ENCODE results near the gene MSI2.

MSI2 gene

DNA sequence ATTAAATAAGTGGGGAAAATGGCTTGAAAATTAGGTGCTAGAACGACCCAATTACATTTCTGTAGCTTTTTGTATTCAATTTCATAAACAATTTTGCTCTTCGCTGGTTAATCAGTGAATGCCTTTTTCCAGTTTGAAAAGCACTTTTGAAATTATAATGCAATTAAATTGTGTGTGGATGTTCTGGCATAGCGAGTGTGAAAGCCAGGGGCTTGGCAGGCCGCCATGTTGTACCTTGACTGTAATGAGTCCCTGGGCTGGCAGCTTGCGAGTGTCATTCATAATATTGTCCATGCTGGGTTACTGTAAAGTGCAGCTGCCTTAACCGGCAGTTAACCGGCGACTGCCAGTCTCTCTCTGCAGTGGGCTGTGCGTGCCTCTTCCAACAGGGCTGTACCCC lies 310.9 kb downstream of the MSI2 start:
- no peak for DNase-seq
- peaks cover 3% of the 10 kb centered on the region for H3K9me3 ChIP-seq (ENCODE audit: insufficient read depth, low read depth, low read length)
- H4K91ac ChIP-seq (ENCODE audit: low read depth, low read length): no peak overlapping the region
- no peak overlapping the region for H2BK12ac ChIP-seq (ENCODE audit: low read length)
- no peak overlapping the region for H3K4me2 ChIP-seq (ENCODE audit: low read length)
- H3K4me1 ChIP-seq (ENCODE audit: control insufficient read depth in 1 of 2, insufficient read depth in 2 of 2, low read length in 2 of 2): peaks cover 0 to 2% of the 10 kb centered on the region in 2 experiments
- no peak overlapping the region for H2AFZ ChIP-seq (ENCODE audit: insufficient read depth, low read length, poor library complexity)
- no peak overlapping the region for H2BK120ac ChIP-seq (ENCODE audit: insufficient read depth, low read length, poor library complexity)
- H3K14ac ChIP-seq (ENCODE audit: low read length): no peak overlapping the region
- H3K36me3 ChIP-seq (ENCODE audit: control insufficient read depth in 1 of 2, insufficient read depth in 2 of 2, low read length in 2 of 2): peaks cover 0 to 10% of the 10 kb centered on the region in 2 experiments
- peak overlapping the region; percentile 67 for H3K18ac ChIP-seq (ENCODE audit: low read length)
- no peaks in the 10 kb centered on the region for H3K79me1 ChIP-seq (ENCODE audit: low read length)
- no peaks in the 10 kb centered on the region for H3K79me2 ChIP-seq (ENCODE audit: control insufficient read depth, insufficient read depth, low read length, poor library complexity)
- no peak overlapping the region for H4K8ac ChIP-seq (ENCODE audit: low read depth, low read length)
- H3K23ac ChIP-seq (ENCODE audit: low read length): no peak overlapping the region
- H3K9ac ChIP-seq (ENCODE audit: low read length): no peak overlapping the region
- no peak overlapping the region for H3K27ac ChIP-seq (ENCODE audit: low read depth, low read length)
- H2AK5ac ChIP-seq (ENCODE audit: low read length): no peak overlapping the region
- no CpG with 5 or more reads among the region's 9 CpGs for WGBS (ENCODE audit: extremely low coverage, insufficient coverage, insufficient read length)
- no peak overlapping the region for H4K12ac ChIP-seq (ENCODE audit: low read depth, low read length)
- H3K4ac ChIP-seq (ENCODE audit: low read depth, low read length): no peak overlapping the region
- H3K4me3 ChIP-seq (ENCODE audit: low read depth, low read length): no peak overlapping the region
- H2BK5ac ChIP-seq (ENCODE audit: low read depth, low read length, poor library complexity): no peak overlapping the region
- no peaks in the 10 kb centered on the region for H3K27me3 ChIP-seq (ENCODE audit: insufficient read depth, low read length)

DNA sequence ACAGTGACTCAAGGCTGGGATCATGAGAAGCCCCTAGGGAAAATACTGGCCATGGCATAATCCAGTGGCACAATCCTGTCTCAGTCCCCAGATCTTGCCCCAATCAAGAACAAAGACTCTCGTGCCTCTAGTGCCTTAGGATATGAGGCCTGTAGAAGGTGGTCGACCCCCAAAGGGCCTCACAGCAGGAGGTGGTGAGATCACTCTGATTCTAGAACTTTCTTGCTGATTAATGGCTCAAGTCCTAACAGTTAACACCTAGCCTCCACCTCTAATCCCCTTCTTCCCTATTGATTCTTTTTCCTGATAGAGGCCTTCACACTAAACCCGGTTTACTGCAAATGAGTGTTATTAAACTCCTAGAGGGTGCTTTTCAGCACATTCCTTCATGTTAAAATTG lies 312.0 kb downstream of the MSI2 start:
- Histone ChIP-seq H2BK120ac (ENCODE audit: insufficient read depth, low read length, poor library complexity) (no peak overlapping the region), H3K27me3 (ENCODE audit: insufficient read depth, low read length) (no peaks in the 10 kb centered on the region), H2BK12ac (ENCODE audit: low read length) (no peak overlapping the region), H2BK5ac (ENCODE audit: low read depth, low read length, poor library complexity) (no peak overlapping the region), H4K8ac (ENCODE audit: low read depth, low read length) (no peak overlapping the region), H3K4ac (ENCODE audit: low read depth, low read length) (no peak overlapping the region), H3K79me2 (ENCODE audit: control insufficient read depth, insufficient read depth, low read length, poor library complexity) (no peaks in the 10 kb centered on the region), H3K4me3 (ENCODE audit: low read depth, low read length) (no peak overlapping the region), H2AFZ (ENCODE audit: insufficient read depth, low read length, poor library complexity) (no peak overlapping the region), H3K79me1 (ENCODE audit: low read length) (no peaks in the 10 kb centered on the region), H3K9me3 (ENCODE audit: insufficient read depth, low read depth, low read length) (peaks cover 3% of the 10 kb centered on the region), H3K4me2 (ENCODE audit: low read length) (no peak overlapping the region), H3K4me1 (ENCODE audit: control insufficient read depth in 1 of 2, insufficient read depth in 2 of 2, low read length in 2 of 2) (peaks cover 0 to 2% of the 10 kb centered on the region in 2 experiments), H3K9ac (ENCODE audit: low read length) (no peak overlapping the region), H4K12ac (ENCODE audit: low read depth, low read length) (no peak overlapping the region), H3K27ac (ENCODE audit: low read depth, low read length) (no peak overlapping the region), H3K18ac (ENCODE audit: low read length) (no peak overlapping the region), H3K36me3 (ENCODE audit: control insufficient read depth in 1 of 2, insufficient read depth in 2 of 2, low read length in 2 of 2) (peaks cover 0 to 10% of the 10 kb centered on the region in 2 experiments), H4K91ac (ENCODE audit: low read depth, low read length) (no peak overlapping the region), H3K23ac (ENCODE audit: low read length) (no peak overlapping the region), H3K14ac (ENCODE audit: low read length) (no peak overlapping the region), H2AK5ac (ENCODE audit: low read length) (no peak overlapping the region)
- DNase-seq: no peak
- no CpG with 5 or more reads among the region's 3 CpGs for WGBS (ENCODE audit: extremely low coverage, insufficient coverage, insufficient read length)

DNA sequence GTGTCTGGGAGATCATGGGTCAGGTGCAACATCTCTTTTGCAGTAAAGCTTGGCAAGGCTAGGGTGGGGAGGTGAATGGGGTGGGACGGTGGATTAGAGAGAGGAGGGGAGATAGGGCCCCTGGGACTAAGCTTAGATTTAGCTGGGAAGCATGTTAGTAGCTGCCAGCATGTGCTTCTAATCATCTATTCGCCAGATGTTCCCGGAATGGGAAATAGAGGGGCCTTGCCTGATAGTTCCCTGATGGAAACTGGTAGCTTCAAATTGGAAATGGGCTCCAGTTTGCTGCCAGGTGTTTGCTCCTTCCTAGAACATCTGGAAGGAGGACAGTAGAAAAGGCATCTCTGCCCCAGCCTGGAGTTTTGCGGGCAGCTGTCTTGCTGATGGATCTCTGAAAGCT lies 312.7 kb downstream of the MSI2 start:
- Histone ChIP-seq H3K9ac (ENCODE audit: low read length) (no peak overlapping the region), H3K4me2 (ENCODE audit: low read length) (no peak overlapping the region), H4K8ac (ENCODE audit: low read depth, low read length) (no peak overlapping the region), H2AK5ac (ENCODE audit: low read length) (no peak overlapping the region), H2BK12ac (ENCODE audit: low read length) (no peak overlapping the region), H3K4ac (ENCODE audit: low read depth, low read length) (no peak overlapping the region), H3K4me1 (ENCODE audit: control insufficient read depth in 1 of 2, insufficient read depth in 2 of 2, low read length in 2 of 2) (peaks cover 0 to 2% of the 10 kb centered on the region in 2 experiments), H3K18ac (ENCODE audit: low read length) (no peak overlapping the region), H3K36me3 (ENCODE audit: control insufficient read depth in 1 of 2, insufficient read depth in 2 of 2, low read length in 2 of 2) (peaks cover 0 to 10% of the 10 kb centered on the region in 2 experiments), H3K14ac (ENCODE audit: low read length) (no peak overlapping the region), H3K27ac (ENCODE audit: low read depth, low read length) (no peak overlapping the region), H2BK120ac (ENCODE audit: insufficient read depth, low read length, poor library complexity) (no peak overlapping the region), H4K91ac (ENCODE audit: low read depth, low read length) (no peak overlapping the region), H3K79me2 (ENCODE audit: control insufficient read depth, insufficient read depth, low read length, poor library complexity) (no peaks in the 10 kb centered on the region), H4K12ac (ENCODE audit: low read depth, low read length) (no peak overlapping the region), H3K27me3 (ENCODE audit: insufficient read depth, low read length) (no peaks in the 10 kb centered on the region), H2BK5ac (ENCODE audit: low read depth, low read length, poor library complexity) (no peak overlapping the region), H3K79me1 (ENCODE audit: low read length) (no peaks in the 10 kb centered on the region), H3K4me3 (ENCODE audit: low read depth, low read length) (no peak overlapping the region), H3K9me3 (ENCODE audit: insufficient read depth, low read depth, low read length) (peaks cover under 1% of the 10 kb centered on the region), H2AFZ (ENCODE audit: insufficient read depth, low read length, poor library complexity) (no peak overlapping the region), H3K23ac (ENCODE audit: low read length) (no peak overlapping the region)
- WGBS (ENCODE audit: extremely low coverage, insufficient coverage, insufficient read length): no CpG with 5 or more reads among the region's 4 CpGs
- no peak for DNase-seq

DNA sequence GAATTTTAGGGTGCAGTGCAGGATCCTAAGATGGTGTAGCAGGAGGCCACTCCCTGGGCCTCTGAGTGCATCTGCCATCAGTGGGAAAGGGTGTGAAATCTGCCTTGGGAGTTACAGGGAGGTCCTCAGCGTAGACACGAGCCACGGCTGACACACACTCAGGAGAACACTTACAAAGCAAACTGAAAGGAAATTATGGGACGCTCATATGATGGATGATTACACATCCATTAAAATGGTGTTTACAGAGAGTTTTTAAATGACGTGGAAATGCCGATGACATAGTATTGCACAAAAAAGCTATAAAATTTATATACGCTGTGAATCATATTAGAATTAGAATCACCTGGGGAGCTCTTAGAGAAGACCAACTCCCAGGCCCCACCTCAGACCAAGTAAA lies 313.5 kb downstream of the MSI2 start:
- no peak overlapping the region for H4K91ac ChIP-seq (ENCODE audit: low read depth, low read length)
- H3K36me3 ChIP-seq (ENCODE audit: control insufficient read depth in 1 of 2, insufficient read depth in 2 of 2, low read length in 2 of 2): peaks cover 0 to 10% of the 10 kb centered on the region in 2 experiments
- no peak overlapping the region for H3K27ac ChIP-seq (ENCODE audit: low read depth, low read length)
- WGBS (ENCODE audit: extremely low coverage, insufficient coverage, insufficient read length): no CpG with 5 or more reads among the region's 7 CpGs
- H3K14ac ChIP-seq (ENCODE audit: low read length): no peak overlapping the region
- H2BK5ac ChIP-seq (ENCODE audit: low read depth, low read length, poor library complexity): no peak overlapping the region
- H3K4me3 ChIP-seq (ENCODE audit: low read depth, low read length): no peak overlapping the region
- no peaks in the 10 kb centered on the region for H3K79me1 ChIP-seq (ENCODE audit: low read length)
- H3K9me3 ChIP-seq (ENCODE audit: insufficient read depth, low read depth, low read length): no peaks in the 10 kb centered on the region
- peaks cover 0 to 2% of the 10 kb centered on the region in 2 experiments for H3K4me1 ChIP-seq (ENCODE audit: control insufficient read depth in 1 of 2, insufficient read depth in 2 of 2, low read length in 2 of 2)
- no peaks in the 10 kb centered on the region for H3K27me3 ChIP-seq (ENCODE audit: insufficient read depth, low read length)
- no peak overlapping the region for H2AK5ac ChIP-seq (ENCODE audit: low read length)
- no peak overlapping the region for H3K4ac ChIP-seq (ENCODE audit: low read depth, low read length)
- no peak overlapping the region for H3K18ac ChIP-seq (ENCODE audit: low read length)
- no peak overlapping the region for H3K23ac ChIP-seq (ENCODE audit: low read length)
- H4K8ac ChIP-seq (ENCODE audit: low read depth, low read length): no peak overlapping the region
- no peak overlapping the region for H3K9ac ChIP-seq (ENCODE audit: low read length)
- H2BK12ac ChIP-seq (ENCODE audit: low read length): no peak overlapping the region
- H3K4me2 ChIP-seq (ENCODE audit: low read length): no peak overlapping the region
- H4K12ac ChIP-seq (ENCODE audit: low read depth, low read length): no peak overlapping the region
- no peaks in the 10 kb centered on the region for H3K79me2 ChIP-seq (ENCODE audit: control insufficient read depth, insufficient read depth, low read length, poor library complexity)
- no peak overlapping the region for H2AFZ ChIP-seq (ENCODE audit: insufficient read depth, low read length, poor library complexity)
- no peak overlapping the region for H2BK120ac ChIP-seq (ENCODE audit: insufficient read depth, low read length, poor library complexity)
- no peak for DNase-seq
